HG03135 (cell line): ENCODE measurements around the gene MYO3B.

Experiments used
- ATAC-seq: cut with Tn5 transposase; IDR thresholded peaks from one replicate; pipeline ENCODE4 v1.9.1; 2021; ENCODE audit warnings: mild to moderate bottlenecking, moderate library complexity; ENCODE audit not compliant: unreplicated experiment

MYO3B gene

DNA sequence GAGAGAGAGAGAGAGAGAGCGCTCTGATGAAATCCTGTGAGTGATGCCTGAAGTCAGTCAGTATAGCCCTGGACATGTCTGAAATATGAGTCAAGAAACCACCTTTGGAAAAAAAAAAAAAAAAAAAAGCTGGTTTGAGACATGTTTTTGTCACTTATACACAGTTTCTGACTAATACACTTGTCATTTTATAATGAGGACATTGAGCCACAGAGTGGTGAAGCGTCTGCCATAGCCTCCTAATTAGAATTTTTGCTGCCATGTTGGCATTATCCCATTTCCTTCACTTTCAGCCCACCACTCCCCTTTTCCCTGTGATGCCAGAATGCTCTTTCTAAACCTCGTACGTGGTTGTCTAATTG is 15.7 kb upstream of the MYO3B start:
- ATAC-seq, result no peak

DNA sequence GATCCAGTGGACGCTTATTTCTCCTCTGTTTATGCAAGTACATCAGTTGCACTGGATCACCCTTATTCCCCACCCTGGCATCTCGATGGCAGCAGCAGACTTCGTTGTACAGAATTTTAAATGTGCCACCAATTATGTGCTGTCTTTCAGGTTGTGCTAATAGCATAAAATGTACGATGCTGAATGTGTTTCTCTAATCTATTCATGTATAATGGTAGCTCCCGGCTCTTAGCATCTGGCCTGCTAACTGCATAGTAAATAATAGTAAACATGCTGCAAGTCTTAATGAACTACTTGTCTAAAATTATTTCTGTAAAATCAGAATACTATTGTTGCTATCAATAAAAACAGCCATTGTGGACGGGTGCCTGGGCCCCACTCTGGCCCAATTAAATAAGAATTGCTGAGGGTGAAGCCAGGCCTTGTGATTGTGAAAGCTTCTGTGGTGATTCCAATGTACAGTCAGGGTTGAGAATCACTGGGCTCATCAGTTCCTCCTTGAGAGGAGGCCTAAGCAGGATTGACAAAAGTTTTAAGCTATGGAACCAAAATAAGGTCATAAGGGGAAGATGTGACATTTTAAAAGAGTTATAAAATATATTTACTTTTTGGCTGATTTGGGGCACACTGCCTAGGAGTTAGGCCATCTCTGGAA is 14.4 kb upstream of the MYO3B start:
- no peak for ATAC-seq

DNA sequence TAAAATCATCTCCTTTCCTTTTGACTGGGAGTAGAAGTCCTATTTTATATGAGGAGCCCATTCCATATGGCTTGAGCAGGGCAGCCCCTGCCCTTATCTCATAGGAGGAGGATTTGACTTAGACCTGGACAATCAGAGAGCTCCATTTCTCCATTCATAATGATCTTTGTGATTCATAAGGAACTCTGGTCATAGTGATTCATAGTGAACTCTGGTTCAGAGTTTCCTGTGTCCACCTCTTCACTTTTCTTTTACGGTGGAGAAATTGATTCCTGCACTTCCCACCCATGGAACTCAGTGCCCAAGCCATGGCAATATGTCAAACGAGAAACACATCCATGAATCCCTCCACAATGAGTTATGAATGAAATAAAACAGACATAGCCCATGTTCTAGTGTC is 12.8 kb upstream of the MYO3B start:
- no peak for ATAC-seq

DNA sequence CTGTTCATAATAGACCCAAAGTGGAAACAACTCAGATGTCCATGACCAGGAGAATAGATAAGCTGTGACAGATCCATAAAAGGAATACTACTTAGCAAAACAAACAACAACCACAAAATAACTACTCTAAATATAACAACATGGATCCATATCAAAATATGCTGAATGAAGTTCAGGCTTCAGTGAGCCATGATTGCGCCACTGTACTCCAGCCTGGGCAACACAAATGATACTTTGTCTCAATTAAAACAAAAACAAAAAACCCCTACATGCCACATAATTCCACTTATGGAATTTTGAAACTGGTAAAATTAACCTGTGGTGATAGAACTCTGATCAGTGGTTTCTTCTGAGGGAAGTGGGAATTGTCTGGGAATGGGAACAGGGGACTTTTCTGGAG is 11.2 kb upstream of the MYO3B start:
- ATAC-seq, result no peak

DNA sequence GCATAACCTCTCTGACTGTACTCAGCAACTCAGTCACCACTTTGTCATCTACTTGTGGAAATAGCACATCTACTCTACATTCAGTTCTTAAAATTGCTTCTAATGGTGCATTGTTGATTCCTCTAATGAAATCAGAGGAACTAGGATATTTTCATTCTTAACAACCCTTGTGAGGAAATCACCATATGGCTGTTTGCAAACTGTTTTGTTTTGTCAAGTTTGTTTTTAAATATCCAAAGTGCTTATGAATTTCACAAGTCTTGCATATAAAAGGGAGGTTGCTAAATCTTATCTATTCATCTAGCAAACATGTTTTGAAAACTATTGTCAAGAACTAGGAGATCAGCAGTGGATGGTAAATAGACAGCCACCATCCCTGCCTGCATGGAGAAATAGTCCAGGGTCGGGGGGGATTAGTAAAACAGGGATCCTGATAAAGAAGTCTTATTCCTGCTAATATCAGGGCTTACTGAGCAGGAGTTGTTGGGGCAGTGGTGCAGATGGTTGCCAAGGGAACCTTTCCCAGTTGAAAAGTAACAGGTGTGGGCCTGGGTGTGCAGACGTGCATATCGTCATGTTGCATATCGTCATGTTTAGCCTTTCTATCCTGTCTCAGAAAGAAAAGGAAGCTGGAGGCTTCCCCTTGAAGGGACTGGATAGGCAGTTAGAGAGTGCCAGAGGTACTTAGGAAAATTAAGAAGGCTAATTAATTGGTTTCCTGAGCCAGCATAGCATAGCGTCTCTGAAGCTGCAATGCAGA is 7.5 kb upstream of the MYO3B start:
- ATAC-seq, result no peak

DNA sequence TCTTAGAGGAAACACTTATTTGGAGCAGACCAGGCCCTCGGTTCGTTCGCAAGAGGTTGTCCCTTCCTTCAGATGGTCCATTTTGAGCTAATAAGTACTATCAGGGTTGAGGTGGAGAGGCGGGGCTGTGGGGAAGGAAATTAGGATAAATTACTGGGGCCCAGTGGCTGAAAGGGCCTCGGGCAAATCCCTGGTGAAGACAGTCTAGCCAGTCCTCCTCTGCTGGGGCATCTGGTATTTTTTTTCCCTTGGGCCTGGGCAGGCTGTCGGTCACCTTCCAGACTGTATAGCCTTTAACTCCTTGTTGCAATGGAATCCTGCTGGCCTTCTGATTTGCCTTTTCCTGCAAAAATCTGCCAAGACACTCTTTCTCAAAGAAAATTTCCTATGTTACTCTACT is 1.7 kb upstream of the MYO3B start:
- no peak for ATAC-seq

DNA sequence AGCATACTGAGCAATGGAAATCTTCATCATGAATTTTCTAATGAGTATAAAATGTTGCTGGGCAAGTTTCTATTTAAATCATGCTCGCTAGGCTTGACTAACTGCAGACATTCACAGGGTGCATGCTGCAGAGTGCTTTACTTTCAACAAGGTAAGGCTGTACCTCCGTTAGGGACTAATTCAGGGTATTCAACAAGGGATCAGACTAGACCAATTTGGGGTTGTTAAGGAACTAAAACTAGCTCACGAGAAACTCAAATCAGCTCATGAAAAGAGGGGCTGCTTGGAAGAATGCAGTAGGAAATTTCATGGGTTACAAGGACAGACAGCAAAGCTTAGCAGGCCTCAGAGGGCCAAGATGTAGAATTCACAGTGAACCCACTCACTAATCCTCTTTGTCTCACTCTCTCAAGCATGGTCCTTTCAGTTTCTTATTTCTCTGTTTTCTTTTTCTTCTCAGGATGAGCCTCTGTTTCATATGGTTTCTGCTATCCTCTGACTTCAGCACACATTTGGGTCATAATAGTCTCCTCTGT is 2.2 kb downstream of the MYO3B start:
- peak; percentile 57 for ATAC-seq

DNA sequence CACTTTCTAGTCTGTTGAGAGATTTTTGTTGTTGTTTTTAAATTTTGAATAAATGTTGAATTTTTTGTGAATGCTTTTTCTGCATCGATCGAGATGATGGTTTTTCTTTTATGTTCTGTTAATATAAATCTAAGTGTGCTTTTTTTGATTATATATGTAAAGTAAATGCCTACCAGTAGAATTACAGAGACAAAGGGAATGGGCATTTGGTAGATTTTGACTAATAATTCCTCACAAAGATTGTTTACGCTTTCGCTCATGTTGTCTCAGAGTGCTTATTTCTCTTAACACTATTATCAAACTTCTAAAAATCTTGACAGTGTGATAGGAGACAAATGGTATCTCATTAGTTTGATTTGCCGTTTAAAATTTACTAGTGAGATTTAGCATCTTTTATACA is 3.7 kb downstream of the MYO3B start:
- no peak for ATAC-seq

DNA sequence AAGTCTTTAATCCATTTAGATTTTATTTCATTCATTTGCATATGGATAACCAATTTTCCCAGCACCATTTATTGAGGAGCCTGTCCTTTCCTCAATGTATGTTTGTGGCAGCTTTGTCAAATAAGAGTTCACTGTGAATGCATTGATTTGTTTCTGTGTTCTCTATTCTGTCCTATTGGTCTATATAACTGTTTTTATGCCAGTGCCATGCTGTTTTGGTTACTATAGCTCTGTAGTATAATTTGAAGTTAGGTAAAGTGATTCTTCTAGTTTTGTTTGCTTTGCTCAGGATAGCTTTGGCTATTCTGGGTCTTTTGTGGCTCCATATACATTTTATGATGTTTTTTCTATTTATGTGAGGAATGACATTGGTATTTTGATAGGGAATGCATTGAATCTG is 7.4 kb downstream of the MYO3B start:
- no peak for ATAC-seq

DNA sequence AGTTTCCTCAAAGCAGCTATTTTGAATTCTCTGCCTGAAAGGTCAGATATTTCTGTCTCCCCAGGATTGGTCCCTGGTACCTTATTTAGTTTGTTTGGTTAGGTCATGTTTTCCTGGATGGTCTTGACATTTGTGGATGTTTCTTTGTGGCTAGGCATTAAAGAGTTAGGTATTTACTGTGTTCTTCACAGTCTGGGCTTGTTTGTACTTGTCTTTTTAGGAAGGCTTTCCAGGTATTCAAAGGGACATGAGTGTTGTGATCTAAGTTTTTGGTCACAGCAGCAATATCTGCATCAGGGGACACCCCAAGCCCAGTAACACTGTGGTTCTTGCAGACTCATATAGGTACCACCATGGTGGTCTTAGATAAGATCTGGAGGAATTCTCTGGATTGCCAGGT is 11.8 kb downstream of the MYO3B start:
- no peak for ATAC-seq

DNA sequence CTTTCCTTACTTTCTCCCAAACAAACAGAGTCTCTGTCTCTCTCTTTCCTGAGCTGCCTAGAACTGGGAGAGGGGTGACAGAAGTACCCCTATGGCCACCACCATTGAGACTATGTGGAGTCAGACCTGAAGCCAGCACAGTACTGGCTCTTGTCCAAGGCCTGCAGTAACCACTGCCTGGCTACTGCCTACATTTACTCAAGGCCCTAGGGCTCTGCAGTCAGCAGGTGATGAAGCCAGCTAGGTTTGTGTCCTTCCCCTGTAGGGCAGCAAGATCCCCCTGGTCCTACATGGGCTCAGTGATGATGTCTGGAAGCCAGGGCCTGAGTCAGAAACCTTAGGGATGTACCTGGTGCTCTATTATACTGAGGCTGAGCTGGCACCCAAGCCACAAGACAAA is 12.2 kb downstream of the MYO3B start:
- no peak for ATAC-seq

DNA sequence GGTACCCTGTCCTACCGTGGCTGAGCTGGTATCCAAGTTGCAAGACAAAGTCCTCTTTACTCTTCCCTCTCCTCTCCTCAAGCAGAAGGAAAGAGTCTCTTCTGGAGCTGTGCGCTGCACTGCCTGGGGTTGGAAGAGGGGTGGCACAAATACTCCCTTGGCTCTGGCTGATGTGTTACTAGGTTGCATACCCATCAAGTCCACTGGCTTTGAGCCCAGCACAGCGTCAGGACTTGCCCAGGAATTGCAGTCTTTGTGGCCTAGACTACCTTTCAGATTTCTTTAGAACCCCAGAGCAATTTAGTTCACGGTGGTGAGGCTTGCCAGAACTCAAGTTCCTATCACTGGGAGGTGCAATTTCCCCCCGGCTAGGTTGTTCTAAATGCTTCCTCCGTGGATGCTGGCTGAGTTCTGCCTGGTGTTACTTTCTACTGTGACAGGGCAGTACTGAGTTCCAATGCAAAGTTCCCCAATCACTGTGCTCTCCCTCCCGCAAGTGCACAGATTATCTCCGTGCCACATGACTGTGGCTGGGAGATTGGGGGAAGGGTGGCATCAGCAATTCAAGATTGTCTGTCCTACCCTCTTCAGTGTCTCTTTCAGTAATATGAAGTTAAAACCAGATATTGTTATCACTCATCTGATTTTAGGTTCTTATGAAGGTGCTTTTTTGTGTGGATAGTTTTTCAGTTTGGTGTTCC is 13.4 kb downstream of the MYO3B start:
- ATAC-seq, result no peak

DNA sequence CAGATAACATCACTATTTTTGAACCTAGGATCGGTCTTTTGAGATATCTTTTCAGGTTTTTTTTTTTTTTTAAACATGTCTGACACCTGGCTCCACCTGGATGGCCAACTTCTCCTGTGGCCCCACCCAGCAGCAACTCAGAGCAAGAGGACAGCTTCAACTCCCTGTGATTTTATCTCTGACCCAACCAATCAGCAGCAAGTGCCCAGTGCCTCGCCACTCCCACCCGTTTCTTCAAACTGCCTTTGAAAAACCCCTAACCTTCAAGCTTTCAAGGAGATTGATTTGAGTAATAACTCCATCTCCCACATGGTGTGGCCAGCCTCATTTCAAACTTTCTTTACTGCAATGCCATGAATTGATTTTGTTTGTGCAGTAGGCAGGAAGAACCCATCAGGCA is 19.0 kb downstream of the MYO3B start:
- no peak for ATAC-seq

DNA sequence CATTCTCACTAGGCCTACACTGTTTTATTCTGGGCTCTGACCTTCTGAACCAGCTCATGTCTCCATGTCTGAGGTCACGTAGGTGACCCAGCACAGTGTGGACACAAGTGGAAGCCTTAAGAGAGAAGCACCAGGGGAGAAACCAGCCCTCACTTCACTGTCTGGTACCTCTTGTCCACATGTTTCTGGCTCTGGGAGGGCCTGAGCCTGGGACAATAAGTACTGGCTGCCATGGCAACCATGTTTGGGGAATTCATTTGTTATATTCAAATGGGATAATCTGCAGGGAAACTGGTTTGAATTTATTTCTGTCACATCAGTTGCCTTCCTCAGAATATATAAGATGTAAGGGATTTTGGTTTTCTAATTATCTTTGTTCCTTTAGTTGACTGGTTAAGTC is 23.3 kb downstream of the MYO3B start:
- no peak for ATAC-seq

DNA sequence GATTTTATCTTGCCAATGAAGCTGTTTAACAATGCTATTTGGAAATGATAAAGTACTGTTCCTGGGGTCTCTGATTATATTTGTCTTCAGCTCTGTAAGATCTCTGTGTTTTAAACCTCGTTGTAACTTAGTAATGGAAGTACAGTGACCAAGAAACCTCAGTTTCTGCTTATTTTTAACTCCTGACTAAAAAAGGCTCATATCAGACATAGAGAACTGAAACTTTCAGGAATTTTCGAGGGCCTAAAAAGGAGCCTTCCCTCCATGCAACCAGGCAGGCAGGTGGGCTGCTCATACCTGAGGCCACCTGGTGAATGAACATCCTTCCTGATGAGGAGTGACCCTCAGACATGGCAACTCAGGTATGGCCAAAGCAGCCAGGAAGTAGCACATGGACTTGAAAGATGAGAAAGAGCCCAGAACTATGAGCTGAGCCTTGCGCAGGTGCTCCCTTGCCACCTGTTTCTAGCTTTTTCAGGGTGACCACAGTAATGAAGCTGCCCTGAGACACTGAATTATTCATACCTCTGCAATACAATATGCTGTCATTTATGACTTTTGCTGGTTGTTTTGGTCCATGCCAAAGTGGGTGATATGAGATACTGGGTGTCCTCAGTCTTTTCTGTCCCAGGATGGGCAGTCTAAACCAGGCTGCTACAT is 23.9 kb downstream of the MYO3B start:
- no peak for ATAC-seq

DNA sequence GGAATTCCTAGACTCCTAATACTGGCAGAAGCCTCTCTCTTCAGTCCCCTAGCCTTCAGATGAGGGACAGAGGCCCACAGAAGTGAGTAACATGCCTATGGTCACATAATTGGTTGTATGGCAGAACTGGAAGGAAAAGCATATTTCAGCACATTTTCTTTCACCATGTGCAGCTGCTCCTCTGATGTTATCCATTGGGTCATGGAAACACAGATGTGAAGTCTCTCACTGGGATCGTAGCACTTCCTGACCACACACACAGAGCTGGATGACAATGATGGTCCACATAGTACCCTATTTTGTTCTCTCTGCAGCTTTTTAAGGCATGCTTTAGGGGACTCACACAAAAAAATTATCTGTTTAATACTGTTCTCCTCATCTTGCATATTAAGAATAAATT is 24.5 kb downstream of the MYO3B start:
- no peak for ATAC-seq

DNA sequence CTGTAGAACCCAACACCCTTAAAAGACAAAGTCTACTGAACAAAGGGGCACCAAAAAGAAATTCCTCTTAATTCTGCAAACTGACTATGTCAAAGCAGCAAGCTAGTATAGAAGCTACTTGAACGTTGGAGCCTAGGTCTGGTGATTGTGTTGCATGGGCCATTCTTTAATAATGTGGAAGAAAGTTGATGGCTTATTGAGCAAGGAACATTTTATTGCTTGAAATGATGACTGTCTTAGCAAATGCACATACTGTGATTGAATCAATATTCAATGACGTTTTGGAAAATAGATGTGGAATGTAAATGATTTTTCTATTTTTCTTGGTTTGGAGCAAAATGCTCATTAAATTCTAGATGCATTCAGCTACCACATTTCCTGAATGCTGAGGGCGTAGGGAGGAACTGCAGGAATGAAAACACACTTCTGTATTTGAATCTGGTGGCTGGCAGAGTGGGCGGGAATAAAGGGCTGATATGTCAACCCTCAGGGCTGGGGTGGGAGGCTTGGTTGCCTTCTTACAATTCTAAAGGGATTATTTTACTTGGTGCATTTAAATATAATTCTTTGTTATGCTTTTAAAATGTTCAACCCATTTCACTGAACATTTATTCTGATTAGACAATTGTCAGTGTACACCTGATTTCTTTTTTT is 26.5 kb downstream of the MYO3B start:
- ATAC-seq, result no peak

DNA sequence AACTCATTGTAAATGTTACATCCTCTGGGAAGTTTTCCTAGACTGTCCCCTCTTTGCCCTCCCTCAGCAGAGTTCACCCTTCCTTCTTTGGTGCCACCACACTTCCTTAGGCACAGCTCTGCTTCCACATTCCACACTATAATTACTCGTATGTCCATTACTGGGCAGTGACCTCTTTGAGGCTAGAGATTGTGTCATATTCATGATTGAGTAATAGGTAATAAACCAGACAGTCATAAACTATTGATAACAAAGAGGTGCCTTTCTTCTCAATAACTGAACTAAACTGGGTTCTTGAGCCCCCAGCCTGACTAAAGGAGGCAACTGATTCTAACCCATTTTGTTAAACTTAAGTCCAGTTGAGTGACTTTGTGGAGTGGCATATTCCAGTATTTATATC is 28.3 kb downstream of the MYO3B start:
- no peak for ATAC-seq

DNA sequence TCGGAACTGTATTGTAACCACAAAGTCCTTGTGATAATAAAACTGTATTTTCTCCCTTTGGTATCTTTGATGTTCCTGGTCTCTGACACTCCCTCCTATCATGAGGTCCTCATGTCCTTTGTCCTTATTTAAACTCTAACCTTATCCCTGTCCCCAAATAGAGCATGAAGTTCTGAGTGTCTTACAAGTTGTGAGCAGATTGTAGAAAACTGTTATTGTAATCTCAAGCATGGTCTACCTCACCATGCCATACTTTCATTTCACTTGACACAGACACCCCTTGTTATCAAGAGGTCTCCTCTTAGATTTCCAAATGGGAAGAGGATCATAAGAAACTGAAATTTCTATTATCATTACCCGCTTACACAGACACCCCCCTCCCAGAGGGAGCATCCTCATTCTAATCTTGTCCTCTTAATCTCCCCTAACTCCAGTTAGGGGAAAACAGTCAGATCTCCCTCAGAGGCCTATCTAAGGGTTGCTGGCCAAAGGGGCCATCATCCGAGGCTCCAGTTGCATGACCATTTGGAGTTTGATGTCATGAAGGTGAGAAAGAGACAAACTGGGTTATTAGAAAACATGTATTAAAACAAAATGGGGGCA is 29.0 kb downstream of the MYO3B start:
- no peak for ATAC-seq

DNA sequence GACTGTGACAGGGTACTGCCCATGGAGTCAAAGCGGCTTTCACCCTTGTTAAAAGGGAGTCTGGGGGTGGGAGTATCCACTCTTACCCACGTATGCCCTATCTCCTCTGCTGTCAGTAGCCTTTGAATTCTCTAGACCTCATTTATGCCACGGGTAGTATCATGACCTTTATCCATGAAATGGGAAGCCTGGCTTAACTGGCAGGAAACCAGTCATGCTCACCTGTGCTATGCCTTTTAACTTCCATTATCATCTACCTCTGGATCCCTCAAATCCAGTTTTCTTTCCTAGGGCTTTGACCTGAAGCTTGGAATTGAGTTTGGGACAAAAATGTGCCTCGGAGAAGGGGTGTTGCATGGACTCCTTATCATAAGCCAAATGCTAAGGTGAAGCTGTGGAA is 30.0 kb downstream of the MYO3B start:
- no peak for ATAC-seq

DNA sequence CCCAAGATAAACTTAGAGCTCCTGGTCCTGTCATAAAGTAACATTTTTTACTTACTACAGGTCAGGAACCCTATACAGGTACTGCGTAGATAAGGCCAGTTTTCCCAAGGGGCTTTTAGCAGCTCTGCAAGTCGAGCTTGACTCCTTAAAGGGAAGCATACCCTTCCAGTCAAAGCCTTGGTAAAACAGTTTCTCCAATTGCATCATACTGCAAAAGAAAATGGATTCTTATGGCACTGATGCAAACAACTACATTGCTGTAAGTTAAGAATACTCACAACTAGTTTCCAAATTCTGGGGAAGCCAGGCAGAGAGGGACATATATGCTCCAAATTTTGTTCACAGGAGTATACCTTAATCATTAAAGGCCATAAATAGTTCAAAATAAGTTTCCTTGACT is 31.0 kb downstream of the MYO3B start:
- no peak for ATAC-seq
